Left ventricle myocardium superior (tissue), 1 donor: ENCODE measurements around the gene DST. TPM values are rescaled to one million over a fixed set of nuclear protein-coding genes. Genes with fewer than 3 reads are reported as not detected.
A peak's percentile ranks its signal among the peaks of the same experiment; 100 is the strongest.
"Not testable (repeated sequence)": the region's sequence is repeated elsewhere in the genome, so short reads cannot be mapped to it uniquely, and the experiment has no call there.

Experiments
- ATAC-seq: fragments of 200-7000 bp; cut with Tn5 transposase; one replicate; pipeline ENCODE4 v1.9.1; 2020; ENCODE audit warnings: mild to moderate bottlenecking, moderate library complexity
- DNase-seq: peaks from one replicate; pipeline ENCODE4 v3.0.0-alpha.2; 2020
- intact Hi-C: fragments of 100-400 bp; cut with micrococcal nuclease; formaldehyde crosslinking; loops from one replicate; pipeline ENCODE4 v1.11.0; 2022
- total RNA-seq: library from RNA; stranded (reverse); fragmentation: NEBNext Ultra II Directional; extraction: Animal tissue kit (Norgen Biotek cat#: 25700); gene quantifications from one replicate; pipeline ENCODE4 v1.2.1, GENCODE V29; 2021
- donor health status: DM: no; HTN: yes; CAD: no; lungs with severe emphysema.

Gene DST
- total RNA-seq, 1 donor from 2014 or later: 225 TPM

- DNase-seq (no peak), ATAC-seq (no peak)
- intact Hi-C loops: no loop called here
Observed at GRCh38 chr6:56582236-56582635, 60.5 kb downstream of the DST start.

GRCh38 chr6:56581296-56581925 lies 61.3 kb downstream of the DST start:
- ATAC-seq: peak; percentile 48
- intact Hi-C loops: no loop called here
- DNase-seq: no peak

DNA sequence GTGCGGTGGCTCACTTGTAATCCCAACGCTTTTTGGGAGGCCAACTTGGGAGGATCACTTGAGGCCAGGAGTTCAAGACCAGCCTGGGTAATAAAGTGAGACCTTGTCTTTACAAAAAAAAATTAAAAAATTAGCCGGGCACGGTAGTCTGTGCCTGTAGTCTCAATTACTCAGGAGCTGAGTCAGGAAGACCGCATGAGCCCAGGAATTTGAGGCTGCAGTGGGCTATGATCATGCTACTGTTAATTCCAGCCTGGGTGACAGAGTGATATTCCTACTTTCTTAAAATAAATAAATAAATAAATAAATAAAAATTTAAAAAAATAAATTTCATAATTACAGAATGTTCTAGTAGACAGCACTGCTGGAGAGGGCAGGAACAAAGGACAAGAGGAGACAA lies 62.4 kb downstream of the DST start:
- ATAC-seq (no peak), DNase-seq (no peak)
- intact Hi-C loops: no loop called here

- ATAC-seq (no peak), DNase-seq (no peak)
- intact Hi-C loops: no loop called here
Observed at GRCh38 chr6:56579155-56579851, 63.4 kb downstream of the DST start.

DNA sequence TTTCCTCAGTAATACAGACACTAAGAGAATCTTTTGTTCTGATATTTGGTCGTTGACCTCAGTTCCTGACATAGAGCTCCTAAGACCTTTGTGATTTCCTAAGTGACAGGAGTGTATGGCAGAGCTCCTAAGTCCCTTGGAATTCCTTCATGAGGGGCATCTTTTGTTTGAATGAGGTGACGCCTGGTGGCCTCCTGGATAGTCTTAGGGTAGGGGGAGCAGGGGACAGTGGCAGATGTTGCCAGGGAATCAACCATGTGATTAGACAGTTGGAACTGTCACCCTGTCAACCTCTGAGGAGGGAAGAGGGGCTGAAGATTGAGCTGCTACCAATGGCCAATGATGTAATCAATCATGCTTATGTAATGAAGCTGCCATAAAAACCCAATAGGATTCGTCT lies 67.0 kb downstream of the DST start:
- intact Hi-C loops: no loop called here
- ATAC-seq (no peak), DNase-seq (no peak)

GRCh38 chr6:56574292-56574691 lies 68.4 kb downstream of the DST start:
- ATAC-seq: no peak
- intact Hi-C loops: no loop called here
- no peak for DNase-seq

DNA sequence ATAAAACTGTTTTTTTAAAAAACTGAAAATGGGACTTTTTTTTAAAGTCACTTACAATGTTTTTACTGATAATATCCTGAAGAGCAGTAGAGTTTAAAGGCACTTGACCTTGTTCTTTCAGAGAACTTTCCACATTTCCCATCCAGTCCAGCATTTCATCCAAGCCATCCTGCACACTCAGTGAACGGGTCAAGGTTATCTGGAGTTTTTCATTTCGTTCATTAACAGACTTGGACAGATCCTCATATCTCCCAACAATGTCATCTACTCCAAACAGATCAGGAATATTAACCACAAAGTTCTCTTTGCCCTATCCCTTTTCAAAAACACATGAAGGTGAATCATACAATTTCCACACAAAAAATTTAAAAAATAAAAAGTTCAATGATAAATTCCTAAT lies 69.1 kb downstream of the DST start:
- DNase-seq (no peak), ATAC-seq (peak; percentile 41)
- intact Hi-C loops: no loop called here

DNA sequence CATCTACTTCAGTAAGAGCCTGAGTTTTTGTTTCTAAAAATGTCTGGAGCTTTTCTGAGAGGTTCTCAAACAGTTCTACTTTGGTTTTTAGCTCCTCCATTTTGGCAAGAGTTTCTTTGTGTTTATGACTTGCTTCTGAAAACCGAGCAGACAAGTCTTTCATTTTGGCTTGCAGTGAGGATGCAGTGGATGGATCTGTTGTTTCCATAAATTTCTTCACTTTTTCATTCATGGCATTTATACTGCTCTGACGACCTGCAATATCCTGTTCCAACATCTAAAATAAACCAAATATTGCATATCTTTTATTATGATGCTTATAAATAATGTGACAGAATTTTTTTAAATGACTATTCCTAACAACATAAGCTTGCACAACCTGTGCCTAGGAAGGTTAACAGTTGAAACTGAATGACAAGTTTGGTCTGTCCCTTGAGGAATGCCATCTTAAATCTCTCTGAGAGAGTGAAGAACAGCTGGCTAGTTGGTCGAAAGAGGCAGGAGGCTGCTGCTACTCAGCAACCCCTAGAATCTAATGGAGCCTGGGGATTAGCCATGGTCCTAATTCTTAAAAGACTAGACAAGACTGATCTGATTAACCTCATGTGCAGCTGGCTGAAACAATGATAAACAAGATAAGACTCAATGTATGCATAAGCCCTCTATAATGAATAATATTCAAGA lies 69.8 kb downstream of the DST start:
- intact Hi-C loops: no loop called here
- no peak for ATAC-seq

DNA sequence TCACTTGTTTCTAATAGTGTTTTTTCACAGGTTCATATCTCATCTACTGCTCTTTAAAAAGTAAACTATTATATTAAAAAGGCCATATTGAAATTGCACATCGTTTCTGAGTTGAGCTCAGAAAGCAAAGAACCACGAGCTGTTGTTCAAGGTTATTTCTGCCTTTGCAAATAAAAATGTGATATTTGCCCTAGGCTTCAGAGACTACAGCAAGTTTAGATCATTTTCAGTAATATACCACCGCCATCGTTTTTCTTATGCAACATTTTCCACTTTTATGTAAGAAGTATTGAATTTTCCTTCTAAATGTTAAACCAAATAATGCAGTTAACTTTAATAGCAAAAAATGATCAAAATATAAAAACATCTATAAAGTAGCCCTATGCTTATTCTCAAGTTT lies 71.1 kb downstream of the DST start:
- DNase-seq (no peak), ATAC-seq (no peak)
- intact Hi-C loops: no loop called here

More for the DNA sequence above, 69.8 kb downstream of the DST start:
- no peak for DNase-seq

- ATAC-seq (peak; percentile 67), DNase-seq (no peak)
- intact Hi-C loops: no loop called here
Observed at GRCh38 chr6:56570413-56571359, 72.0 kb downstream of the DST start.

DNA sequence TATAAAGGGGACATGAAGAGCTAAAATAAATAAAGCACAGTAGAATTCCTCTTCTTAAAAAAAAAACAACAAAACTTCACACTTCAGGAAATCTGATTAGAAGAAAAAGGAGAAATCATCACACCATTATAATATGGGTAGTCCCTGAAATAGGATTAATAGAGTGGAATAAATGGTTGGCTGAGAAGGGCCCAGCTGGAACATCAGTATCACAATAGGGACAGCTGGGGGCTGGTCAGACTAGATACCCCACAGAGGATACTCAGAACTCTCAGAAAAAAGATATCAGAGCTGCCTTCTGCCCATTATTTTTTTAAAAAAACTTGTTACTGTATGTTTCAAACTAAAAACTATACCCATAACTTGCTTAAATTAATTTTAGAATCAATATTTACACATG lies 75.2 kb downstream of the DST start:
- DNase-seq: no peak
- intact Hi-C loops: no loop called here
- no peak for ATAC-seq

DNA sequence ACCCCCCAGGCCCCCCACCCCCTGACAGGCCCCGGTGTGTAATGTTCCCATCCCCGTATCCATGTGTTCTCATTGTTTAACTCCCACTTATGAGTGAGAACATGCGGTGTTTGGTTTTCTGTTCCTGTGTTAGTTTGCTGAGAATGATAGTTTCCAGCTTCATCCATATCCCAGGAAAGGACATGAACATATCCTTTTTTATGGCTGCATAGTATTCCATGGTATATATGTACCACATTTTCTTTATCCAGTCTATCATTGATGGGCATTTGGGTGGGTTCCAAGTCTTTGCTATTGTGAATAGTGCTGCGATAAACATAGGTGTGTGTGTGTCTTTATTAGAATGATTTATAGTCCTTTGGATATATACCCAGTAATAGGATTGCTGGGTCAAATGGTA lies 80.0 kb downstream of the DST start:
- intact Hi-C loops, DNase-seq, ATAC-seq: not testable (repeated sequence)

DNA sequence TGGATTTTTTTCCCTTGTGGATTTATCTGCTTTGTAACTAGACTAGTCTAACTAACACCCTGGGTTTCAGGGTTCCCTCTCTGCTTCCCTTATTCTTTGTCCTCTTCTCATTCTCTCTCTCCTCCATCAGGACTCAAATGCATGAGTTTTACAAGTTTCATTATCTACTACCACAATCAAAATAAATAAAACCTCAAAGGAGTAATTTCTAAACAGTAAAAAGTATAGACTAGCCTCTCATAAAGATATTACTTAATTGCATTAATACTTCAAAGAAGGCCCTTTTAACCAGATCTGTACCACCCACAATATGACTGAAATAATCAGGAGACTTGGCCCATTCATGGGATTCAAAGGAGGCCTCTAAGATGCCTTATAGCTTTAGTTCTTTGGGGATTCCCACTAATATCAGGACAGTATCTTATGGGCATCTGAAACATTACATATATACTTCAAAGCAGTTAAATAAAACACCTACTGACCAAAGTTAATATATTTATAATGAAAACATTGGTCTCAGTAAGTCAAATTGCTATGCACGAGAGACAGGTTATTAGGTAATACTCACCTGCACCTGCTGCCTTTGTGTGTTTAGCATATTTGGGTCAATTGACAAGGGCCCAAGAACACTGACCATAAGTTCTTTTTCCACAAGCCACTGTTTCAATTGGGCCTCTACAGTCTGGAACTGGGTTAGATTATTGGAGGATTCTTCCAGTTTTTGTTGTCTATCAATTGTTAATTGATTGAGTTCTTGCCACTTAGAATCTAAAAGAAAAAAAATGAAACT lies 85.7 kb downstream of the DST start:
- ATAC-seq (no peak), DNase-seq (no peak)
- intact Hi-C loops: no loop called here

DNA sequence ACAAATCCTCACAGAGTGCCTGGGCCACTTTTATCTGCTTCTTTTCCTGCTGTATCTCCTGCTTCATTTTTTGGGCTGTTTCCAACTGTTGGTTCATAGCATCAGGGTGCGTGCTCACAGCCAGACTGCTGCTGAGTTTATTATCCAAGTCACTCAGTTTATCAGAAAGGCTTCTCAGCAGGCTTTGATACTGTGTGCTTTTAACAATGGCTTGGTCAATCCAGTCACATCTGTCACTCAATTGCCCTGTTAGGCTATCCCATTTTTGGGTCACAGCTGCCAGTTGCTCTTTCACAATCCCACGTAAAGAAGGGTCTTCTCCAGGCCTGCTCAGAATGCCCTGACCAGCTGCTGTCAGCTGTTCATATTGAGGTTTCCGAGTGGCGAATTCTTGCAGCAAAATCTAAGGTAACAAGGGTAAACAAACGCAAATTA lies 87.2 kb downstream of the DST start:
- peak; percentile 30 for DNase-seq
- intact Hi-C loops: no loop called here

DNA sequence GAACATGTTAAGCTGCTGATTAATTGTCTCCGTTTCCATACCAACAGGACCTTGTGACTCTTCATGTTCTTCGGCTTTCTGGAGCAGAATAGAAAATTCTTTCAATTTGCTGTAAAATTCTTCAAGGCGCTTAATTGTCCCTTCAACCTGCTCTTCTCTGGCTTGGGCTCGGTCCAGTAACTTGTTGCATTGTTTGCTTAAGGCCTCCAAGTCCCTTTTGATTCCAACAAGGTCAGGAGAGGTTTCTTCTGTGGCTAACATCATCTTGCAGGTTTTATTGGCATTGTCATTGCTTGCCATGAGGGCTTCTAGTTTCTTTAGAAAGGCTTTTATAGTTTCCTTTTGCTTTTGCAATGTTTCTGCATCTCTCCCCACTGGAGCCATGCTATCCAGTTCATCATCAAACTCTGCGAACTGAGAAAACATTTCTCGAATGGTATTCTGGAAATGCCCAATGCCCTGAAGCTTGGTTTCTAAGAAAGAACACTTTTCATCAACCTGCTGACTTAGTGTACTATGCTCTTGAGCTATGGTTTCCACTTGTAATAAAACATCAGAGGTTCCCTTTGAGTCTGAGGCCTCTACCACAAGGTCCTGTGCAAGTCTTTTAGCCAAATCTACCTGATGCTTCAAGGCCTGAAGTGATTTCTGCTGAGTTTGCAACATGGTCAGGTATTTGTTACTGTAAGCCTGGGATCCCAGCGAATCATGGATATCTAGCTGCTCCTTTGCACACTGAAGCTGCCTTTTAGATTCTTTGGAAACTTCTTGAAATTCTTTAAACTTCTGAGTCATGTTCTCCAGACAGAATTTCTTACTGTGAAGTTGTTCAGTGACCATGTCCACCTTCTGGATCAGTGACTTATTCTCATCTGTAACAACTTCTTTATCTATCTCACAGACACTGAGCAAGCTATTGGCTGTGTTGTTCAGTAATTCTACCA lies 90.2 kb downstream of the DST start:
- no peak for DNase-seq
- ATAC-seq: no peak
- intact Hi-C loops: no loop called here

More for the DNA sequence above, 87.2 kb downstream of the DST start:
- ATAC-seq: peak; percentile 93

- intact Hi-C loops: no loop called here
- ATAC-seq (no peak), DNase-seq (no peak)
Observed at GRCh38 chr6:56551409-56552120, 91.1 kb downstream of the DST start.

DNA sequence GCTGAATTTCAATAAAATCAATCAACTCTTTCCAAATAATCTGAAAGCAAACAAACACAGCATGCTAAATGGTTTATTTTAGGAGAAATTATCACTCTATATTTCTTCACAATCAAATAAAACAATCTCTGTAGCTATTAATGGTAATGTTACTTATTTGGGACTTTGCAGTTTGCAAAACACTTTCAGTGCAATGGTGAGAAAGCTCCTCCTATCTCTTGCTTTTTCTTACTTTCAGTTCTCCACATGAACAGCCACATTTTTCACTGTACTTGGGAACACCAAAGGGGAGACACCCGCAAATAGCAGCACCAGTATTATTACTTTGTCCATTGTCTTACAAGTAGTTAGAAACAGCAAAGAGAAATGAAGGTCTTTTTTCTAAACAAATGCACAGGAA lies 92.4 kb downstream of the DST start:
- DNase-seq (no peak), ATAC-seq (no peak)
- intact Hi-C loops: no loop called here
